GM21786 (cell line): ENCODE measurements around the gene KIF6.
"Not testable (repeated sequence)": the region's sequence is repeated elsewhere in the genome, so short reads cannot be mapped to it uniquely, and the experiment has no call there.

Experiments
- ATAC-seq: cut with Tn5 transposase; IDR thresholded peaks from one replicate; pipeline ENCODE4 v1.9.1; 2021; ENCODE audit not compliant: unreplicated experiment

The KIF6 gene

DNA sequence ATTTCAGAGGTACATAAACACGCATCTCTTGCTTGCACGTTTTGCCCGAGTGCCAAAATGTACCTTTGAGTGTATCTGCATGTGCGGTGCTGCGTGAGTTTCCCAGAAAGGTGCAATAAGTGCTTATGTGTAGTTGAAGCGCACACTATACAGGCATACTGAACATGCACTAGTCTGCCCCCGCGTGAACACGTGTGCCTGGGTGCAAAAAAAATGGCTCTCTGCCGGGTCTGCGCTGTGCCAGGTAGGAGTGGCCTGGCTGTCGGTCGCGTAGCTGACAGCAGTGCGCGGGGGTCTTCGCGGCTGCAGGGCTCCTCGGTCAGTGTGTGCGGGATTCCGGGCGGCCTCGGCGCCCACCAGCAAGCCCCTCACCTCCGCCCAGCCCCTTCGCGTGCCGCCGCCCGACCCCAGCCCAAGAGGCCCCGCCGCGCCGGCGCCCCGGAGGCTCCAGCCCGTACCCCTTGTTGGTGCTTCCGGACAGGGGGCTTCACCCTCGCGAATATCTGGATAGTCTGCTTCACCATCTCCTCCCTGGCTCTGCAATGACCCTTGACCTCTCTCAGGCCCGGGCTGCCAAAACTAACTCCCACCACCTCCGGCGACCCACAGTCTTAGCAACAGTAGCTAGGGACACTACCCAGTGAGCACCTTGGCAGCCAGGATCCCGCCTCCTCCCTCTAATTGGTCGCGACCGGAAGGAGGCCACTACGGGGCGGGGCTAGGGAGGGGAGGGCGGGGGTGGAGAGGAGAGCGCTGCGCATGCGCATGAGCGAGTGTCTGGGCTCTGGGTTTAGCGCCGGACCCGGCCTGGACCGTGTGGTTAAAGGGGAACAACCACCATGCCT lies at the start of gene KIF6:
TSS of gene KIF6 (minus strand) at position 622 of the 845 bp plus-strand sequence. CDS start at position 524, 98 bp downstream.
- peak; percentile 99 for ATAC-seq

GRCh38 chr6:39773782-39774181 lies 48.6 kb upstream of the KIF6 start:
- no peak for ATAC-seq

GRCh38 chr6:39772559-39773273 lies 47.5 kb upstream of the KIF6 start:
- ATAC-seq, result no peak

DNA sequence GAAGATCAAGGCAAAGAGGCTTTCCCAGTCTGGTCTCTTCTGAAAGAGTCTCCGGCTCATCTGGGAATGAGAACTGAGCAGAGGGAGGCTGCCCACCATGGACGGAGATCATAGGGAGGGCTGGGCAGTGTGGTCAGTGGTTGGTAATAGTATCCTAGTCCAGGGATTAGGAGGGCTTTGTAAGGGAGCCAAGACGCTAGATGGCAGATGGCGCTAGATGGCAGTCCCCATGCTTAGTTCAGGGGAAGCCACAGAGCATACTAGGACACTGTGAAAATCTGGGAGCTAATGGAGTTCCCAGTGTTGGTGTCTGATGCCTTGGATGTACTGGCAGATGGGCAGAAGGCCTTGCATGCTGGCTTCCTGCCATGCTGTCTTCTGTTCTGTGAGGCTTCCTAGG lies 45.2 kb upstream of the KIF6 start:
- no peak for ATAC-seq

DNA sequence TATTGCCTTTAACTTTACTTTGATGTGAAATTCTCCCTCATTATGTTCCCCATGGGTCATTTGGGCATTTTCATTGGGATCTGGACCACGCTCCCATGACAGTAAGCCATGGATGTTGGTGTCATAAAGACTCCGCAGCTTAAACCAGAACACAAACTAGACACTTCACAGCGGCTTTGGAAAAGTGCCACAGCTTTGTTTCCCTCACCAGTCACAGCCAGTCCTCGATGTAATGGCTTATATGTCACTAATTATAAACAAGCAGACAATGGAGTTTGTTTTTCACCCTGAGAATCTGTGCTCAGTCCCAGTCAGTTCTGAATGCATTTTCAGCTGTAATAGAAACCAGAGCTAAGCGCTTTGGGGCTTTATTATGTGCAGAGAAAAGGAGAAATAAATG lies 43.8 kb upstream of the KIF6 start:
- no peak for ATAC-seq

GRCh38 chr6:39765508-39766065 lies 40.4 kb upstream of the KIF6 start:
- no peak for ATAC-seq

GRCh38 chr6:39760226-39760952 lies 35.2 kb upstream of the KIF6 start:
- ATAC-seq, result no peak

- ATAC-seq, result no peak
Measured at GRCh38 chr6:39758905-39759605, 33.8 kb upstream of the KIF6 start.

- ATAC-seq, result no peak
Measured at GRCh38 chr6:39756582-39756981, 31.4 kb upstream of the KIF6 start.

DNA sequence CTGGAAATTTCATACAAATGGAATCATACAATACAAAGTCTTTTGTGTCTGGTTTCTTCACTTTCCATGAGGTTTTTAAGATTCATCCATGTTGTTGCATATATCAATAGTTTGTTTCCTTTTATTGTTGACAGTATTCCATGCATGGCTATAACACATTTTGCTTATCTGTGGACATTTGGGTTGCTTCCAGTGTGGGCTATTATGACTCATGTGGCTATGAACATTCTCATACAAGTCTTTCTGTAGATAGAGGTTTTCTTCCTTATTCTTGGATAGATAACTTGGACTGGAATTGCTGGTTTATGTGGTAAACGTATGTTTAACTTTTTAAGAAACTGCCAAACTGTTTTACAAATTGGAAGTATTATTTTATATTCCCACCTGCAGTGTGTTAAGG lies 30.0 kb upstream of the KIF6 start:
- ATAC-seq, result no peak

DNA sequence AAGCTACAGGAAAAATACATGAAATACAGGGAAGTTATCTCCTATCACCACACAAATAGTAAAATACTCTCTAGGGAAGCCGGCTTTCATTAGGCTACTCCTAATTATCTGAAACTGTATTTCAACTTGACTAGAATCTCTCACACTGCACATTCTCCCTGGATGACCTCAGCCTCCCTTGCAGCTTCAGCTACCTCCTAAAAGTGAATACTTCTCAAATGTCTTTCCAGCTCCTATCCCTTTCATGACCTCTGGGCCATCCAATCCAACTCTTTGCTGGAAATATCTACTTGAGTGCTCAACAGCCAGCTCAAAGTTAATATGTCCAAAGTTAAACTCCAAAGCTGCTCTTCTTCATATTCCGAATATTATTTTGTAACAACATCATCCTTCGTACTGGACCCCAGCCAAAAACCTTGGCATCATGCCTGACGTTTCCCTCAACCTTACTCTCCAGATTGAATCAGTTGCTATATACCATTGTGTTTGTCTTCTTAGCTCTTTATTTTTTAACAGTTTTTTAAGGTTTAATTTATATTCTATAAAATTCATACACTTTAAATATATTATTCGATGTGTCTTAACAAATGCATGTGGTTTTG lies 29.4 kb upstream of the KIF6 start:
- no peak for ATAC-seq

- ATAC-seq, result no peak
Measured at GRCh38 chr6:39753725-39754045, 28.5 kb upstream of the KIF6 start.

GRCh38 chr6:39752835-39753724 lies 27.9 kb upstream of the KIF6 start:
- peak; percentile 68 for ATAC-seq

- no peak for ATAC-seq
Measured at GRCh38 chr6:39746795-39747194, 21.6 kb upstream of the KIF6 start.

GRCh38 chr6:39733704-39734103 lies 8.5 kb upstream of the KIF6 start:
- ATAC-seq, result no peak

DNA sequence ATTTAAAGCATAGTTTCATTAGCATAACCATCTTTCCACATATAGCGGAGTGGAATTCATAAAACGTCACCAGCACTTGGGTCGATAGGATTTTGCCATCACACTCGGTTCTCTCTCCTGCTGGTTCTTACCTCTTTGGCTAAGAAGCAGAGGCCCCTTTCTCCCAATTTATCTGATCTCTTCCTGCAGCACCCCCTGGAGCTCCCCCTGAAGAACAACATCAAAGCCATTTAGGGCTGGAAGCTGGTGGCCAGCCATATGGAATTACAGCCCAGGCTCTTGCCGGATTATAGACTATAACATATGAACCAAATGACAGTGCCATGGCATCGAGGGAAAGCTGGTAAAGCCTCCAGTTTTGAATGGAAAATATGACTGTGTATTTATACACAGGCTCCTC lies 6.4 kb upstream of the KIF6 start:
- ATAC-seq, result no peak

DNA sequence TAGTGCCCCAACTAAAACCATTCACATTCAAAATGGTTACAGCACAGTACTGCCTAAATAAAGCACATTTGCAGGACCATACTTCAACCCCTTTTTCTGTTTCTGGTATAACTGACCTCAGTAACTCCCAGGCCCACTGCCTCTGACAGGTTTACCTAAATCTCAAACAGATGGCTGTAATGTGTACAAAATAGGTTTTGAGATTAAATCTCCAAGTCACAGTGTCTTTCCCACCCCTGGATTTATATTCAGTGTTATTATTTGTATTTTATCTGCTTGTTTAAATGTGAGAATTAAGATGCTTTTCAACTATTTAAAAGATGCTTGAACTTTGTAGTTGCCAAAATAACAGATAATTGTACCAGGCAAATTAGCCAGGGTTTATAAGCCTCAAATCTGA lies 4.7 kb upstream of the KIF6 start:
- ATAC-seq, result no peak

DNA sequence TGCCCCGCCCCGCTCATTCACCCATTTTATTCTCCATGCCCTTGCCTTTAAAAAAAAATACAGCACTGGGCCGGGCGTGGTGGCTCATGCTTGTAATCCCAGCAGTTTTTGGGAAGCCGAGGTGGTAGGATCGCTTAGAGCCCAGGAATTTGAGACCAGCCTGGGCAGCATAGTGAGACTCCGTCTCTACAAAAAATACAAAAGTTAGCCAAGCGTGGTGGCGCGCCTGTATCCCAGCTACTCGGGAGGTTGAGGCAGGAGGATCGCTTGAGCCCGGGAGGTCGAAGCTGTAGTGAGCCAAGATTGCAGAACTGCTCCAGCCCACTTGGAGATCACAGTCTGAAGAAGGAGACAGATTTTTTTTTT lies 407 bp upstream of the KIF6 start:
- ATAC-seq, result no peak

GRCh38 chr6:39723350-39723749 lies 1.9 kb downstream of the KIF6 start:
- ATAC-seq, result not testable (repeated sequence)

GRCh38 chr6:39714802-39715201 lies 10.4 kb downstream of the KIF6 start:
- no peak for ATAC-seq
